ENCODE measurements around the gene CBFA2T3.

CBFA2T3 gene

GRCh38 chr16:88869673-88869980, 107.4 kb downstream of the CBFA2T3 start:
- DNase-seq (ENCODE audit: low spot score) = no peak
- TF ChIP-seq CTCF (IDR thresholded peaks at IDR 0.05; ENCODE audit: extremely low read depth, missing control alignments) = no peak

GRCh38 chr16:88868974-88869672, 107.9 kb downstream of the CBFA2T3 start:
- TF ChIP-seq CTCF (IDR thresholded peaks at IDR 0.05; ENCODE audit: extremely low read depth, missing control alignments) = no peak
- DNase-seq (ENCODE audit: low spot score) = no peak

- no peak for DNase-seq (ENCODE audit: low spot score)
- no peak for TF ChIP-seq CTCF (IDR thresholded peaks at IDR 0.05; ENCODE audit: extremely low read depth, missing control alignments)
These were observed 109.3 kb downstream of the CBFA2T3 start for GRCh38 chr16:88867581-88868246.

GRCh38 chr16:88866151-88866920, 110.7 kb downstream of the CBFA2T3 start, which contains the start of gene PABPN1L:
PABPN1L (minus strand) TSS chr16:88866660; CDS start chr16:88866606, 54 bp downstream.
- no peak for TF ChIP-seq CTCF (IDR thresholded peaks at IDR 0.05; ENCODE audit: extremely low read depth, missing control alignments)
- DNase-seq (ENCODE audit: low spot score) = no peak

GRCh38 chr16:88865742-88866141, 111.3 kb downstream of the CBFA2T3 start:
- TF ChIP-seq CTCF (IDR thresholded peaks at IDR 0.05; ENCODE audit: extremely low read depth, missing control alignments) = no peak
- DNase-seq (ENCODE audit: low spot score) = no peak

GRCh38 chr16:88865310-88865709, 111.7 kb downstream of the CBFA2T3 start:
- no peak for TF ChIP-seq CTCF (IDR thresholded peaks at IDR 0.05; ENCODE audit: extremely low read depth, missing control alignments)
- DNase-seq (ENCODE audit: low spot score) = no peak

GRCh38 chr16:88864521-88864920, 112.5 kb downstream of the CBFA2T3 start:
- TF ChIP-seq CTCF (IDR thresholded peaks at IDR 0.05; ENCODE audit: extremely low read depth, missing control alignments) = no peak

More at GRCh38 chr16:88864521-88864920, 112.5 kb downstream of the CBFA2T3 start:
- DNase-seq (ENCODE audit: low spot score) = no peak

Measured in GM20000 (cell line).